ENCODE measurements around the gene PCYT1A.
"Not testable (repeated sequence)": the region's sequence is repeated elsewhere in the genome, so short reads cannot be mapped to it uniquely, and the experiment has no call there.

PCYT1A gene

DNA sequence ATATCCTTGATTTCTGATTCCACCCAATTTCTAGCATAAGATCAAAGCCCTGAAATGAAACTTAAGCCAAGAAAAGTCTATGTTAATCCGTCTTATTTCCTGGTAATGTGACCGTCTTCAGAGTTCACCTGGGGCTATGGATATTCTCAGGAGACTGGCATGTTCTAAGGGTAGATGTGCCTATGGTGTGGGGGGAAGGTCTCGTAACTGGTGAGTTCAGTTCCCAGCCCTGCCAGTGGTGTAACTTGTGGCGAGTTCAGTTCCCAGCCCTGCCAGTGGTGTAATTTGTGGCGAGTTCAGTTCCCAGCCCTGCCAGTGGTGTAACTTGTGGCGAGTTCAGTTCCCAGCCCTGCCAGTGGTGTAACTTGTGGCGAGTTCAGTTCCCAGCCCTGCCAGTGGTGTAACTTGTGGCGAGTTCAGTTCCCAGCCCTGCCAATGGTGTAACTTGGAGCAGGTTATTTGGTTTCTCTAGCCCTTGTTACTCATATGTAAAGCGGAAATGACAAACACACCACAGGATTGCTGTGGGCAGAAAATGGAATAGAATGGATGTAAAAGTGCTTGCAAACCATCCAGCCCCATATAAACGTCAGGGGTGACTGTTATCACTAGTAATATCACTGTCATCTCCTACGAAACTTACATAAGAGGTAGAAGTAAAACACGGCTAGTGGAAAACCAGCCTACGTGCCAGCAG, 40.8 kb downstream of the PCYT1A start:
- Histone ChIP-seq H3K79me1 (ENCODE audit: low read length) (no peaks in the 10 kb centered on the region), H3K4me3 (ENCODE audit: low read depth, low read length) (no peak overlapping the region), H3K27ac (ENCODE audit: low read depth, low read length) (no peak overlapping the region), H3K79me2 (ENCODE audit: control insufficient read depth, insufficient read depth, low read length, poor library complexity) (no peaks in the 10 kb centered on the region), H2BK120ac (ENCODE audit: insufficient read depth, low read length, poor library complexity) (no peak overlapping the region), H2AK5ac (ENCODE audit: low read length) (no peak overlapping the region), H3K9ac (ENCODE audit: low read length) (no peak overlapping the region), H4K8ac (ENCODE audit: low read depth, low read length) (no peak overlapping the region), H3K27me3 (ENCODE audit: insufficient read depth, low read length) (no peaks in the 10 kb centered on the region), H2BK5ac (ENCODE audit: low read depth, low read length, poor library complexity) (no peak overlapping the region), H3K23ac (ENCODE audit: low read length) (no peak overlapping the region), H3K14ac (ENCODE audit: low read length) (no peak overlapping the region), H3K4ac (ENCODE audit: low read depth, low read length) (no peak overlapping the region), H3K36me3 (ENCODE audit: control insufficient read depth in 1 of 2, insufficient read depth in 2 of 2, low read length in 2 of 2) (peaks cover 17 to 33% of the 10 kb centered on the region in 2 experiments), H3K9me3 (ENCODE audit: insufficient read depth, low read depth, low read length) (no peaks in the 10 kb centered on the region), H2BK12ac (ENCODE audit: low read length) (no peak overlapping the region), H3K4me2 (ENCODE audit: low read length) (no peak overlapping the region), H3K4me1 (ENCODE audit: control insufficient read depth in 1 of 2, insufficient read depth in 2 of 2, low read length in 2 of 2) (no peaks in the 10 kb centered on the region), H2AFZ (ENCODE audit: insufficient read depth, low read length, poor library complexity) (no peak overlapping the region), H4K12ac (ENCODE audit: low read depth, low read length) (no peak overlapping the region), H4K91ac (ENCODE audit: low read depth, low read length) (no peak overlapping the region), H3K18ac (ENCODE audit: low read length) (no peak overlapping the region)
- DNase-seq: no peak
- no CpG with 5 or more reads among the region's 13 CpGs for WGBS (ENCODE audit: extremely low coverage, insufficient coverage, insufficient read length)

DNA sequence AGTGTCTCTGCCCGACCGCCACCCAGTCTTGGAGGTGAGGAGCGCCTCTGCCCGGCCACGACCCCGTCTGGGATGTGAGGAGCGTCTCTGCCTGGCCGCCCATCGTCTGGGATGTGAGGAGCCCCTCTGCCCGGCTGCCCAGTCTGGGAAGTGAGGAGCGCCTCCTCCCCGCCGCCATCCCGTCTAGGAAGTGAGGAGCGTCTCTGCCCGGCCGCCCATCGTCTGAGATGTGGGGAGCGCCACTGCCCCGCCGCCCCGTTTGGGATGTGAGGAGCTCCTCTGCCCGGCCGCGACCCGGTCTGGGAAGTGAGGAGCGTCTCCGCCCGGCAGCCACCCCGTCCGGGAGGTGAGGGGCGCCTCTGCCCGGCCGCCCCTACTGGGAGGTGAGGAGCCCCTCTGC, 43.4 kb downstream of the PCYT1A start:
- H3K27me3 ChIP-seq (ENCODE audit: insufficient read depth, low read length); H4K8ac ChIP-seq (ENCODE audit: low read depth, low read length); H3K18ac ChIP-seq (ENCODE audit: low read length); H3K27ac ChIP-seq (ENCODE audit: low read depth, low read length); H2AK5ac ChIP-seq (ENCODE audit: low read length); H4K91ac ChIP-seq (ENCODE audit: low read depth, low read length); H2BK120ac ChIP-seq (ENCODE audit: insufficient read depth, low read length, poor library complexity); H3K79me2 ChIP-seq (ENCODE audit: control insufficient read depth, insufficient read depth, low read length, poor library complexity); H4K12ac ChIP-seq (ENCODE audit: low read depth, low read length); H2BK5ac ChIP-seq (ENCODE audit: low read depth, low read length, poor library complexity); H3K4me1 ChIP-seq (ENCODE audit: control insufficient read depth in 1 of 2, insufficient read depth in 2 of 2, low read length in 2 of 2); H3K4me2 ChIP-seq (ENCODE audit: low read length); H3K14ac ChIP-seq (ENCODE audit: low read length); H2AFZ ChIP-seq (ENCODE audit: insufficient read depth, low read length, poor library complexity); H3K4ac ChIP-seq (ENCODE audit: low read depth, low read length); H3K23ac ChIP-seq (ENCODE audit: low read length); H2BK12ac ChIP-seq (ENCODE audit: low read length); H3K79me1 ChIP-seq (ENCODE audit: low read length); H3K4me3 ChIP-seq (ENCODE audit: low read depth, low read length); H3K9ac ChIP-seq (ENCODE audit: low read length); H3K9me3 ChIP-seq (ENCODE audit: insufficient read depth, low read depth, low read length); DNase-seq: not testable (repeated sequence)
- peaks cover 21 to 41% of the 10 kb centered on the region in 2 experiments for H3K36me3 ChIP-seq (ENCODE audit: control insufficient read depth in 1 of 2, insufficient read depth in 2 of 2, low read length in 2 of 2)
- WGBS (ENCODE audit: extremely low coverage, insufficient coverage, insufficient read length): no CpG with 5 or more reads among the region's 34 CpGs

- Histone ChIP-seq H2BK5ac (ENCODE audit: low read depth, low read length, poor library complexity) (no peak overlapping the region), H4K8ac (ENCODE audit: low read depth, low read length) (no peak overlapping the region), H3K79me2 (ENCODE audit: control insufficient read depth, insufficient read depth, low read length, poor library complexity) (no peaks in the 10 kb centered on the region), H2AFZ (ENCODE audit: insufficient read depth, low read length, poor library complexity) (no peak overlapping the region), H3K4me2 (ENCODE audit: low read length) (no peak overlapping the region), H2BK12ac (ENCODE audit: low read length) (no peak overlapping the region), H3K4ac (ENCODE audit: low read depth, low read length) (no peak overlapping the region), H4K91ac (ENCODE audit: low read depth, low read length) (no peak overlapping the region), H2AK5ac (ENCODE audit: low read length) (no peak overlapping the region), H2BK120ac (ENCODE audit: insufficient read depth, low read length, poor library complexity) (no peak overlapping the region), H3K79me1 (ENCODE audit: low read length) (no peaks in the 10 kb centered on the region), H3K9me3 (ENCODE audit: insufficient read depth, low read depth, low read length) (no peaks in the 10 kb centered on the region), H4K12ac (ENCODE audit: low read depth, low read length) (no peak overlapping the region), H3K27ac (ENCODE audit: low read depth, low read length) (no peak overlapping the region), H3K14ac (ENCODE audit: low read length) (no peak overlapping the region), H3K18ac (ENCODE audit: low read length) (no peak overlapping the region), H3K4me1 (ENCODE audit: control insufficient read depth in 1 of 2, insufficient read depth in 2 of 2, low read length in 2 of 2) (no peaks in the 10 kb centered on the region), H3K23ac (ENCODE audit: low read length) (peak overlapping the region; percentile 73), H3K9ac (ENCODE audit: low read length) (no peak overlapping the region), H3K4me3 (ENCODE audit: low read depth, low read length) (no peak overlapping the region), H3K36me3 (ENCODE audit: control insufficient read depth in 1 of 2, insufficient read depth in 2 of 2, low read length in 2 of 2) (peaks cover 24 to 44% of the 10 kb centered on the region in 2 experiments), H3K27me3 (ENCODE audit: insufficient read depth, low read length) (no peaks in the 10 kb centered on the region)
- no CpG with 5 or more reads among the region's 8 CpGs for WGBS (ENCODE audit: extremely low coverage, insufficient coverage, insufficient read length)
- no peak for DNase-seq
These were observed 45.8 kb downstream of the PCYT1A start for GRCh38 chr3:196241704-196242103.

DNA sequence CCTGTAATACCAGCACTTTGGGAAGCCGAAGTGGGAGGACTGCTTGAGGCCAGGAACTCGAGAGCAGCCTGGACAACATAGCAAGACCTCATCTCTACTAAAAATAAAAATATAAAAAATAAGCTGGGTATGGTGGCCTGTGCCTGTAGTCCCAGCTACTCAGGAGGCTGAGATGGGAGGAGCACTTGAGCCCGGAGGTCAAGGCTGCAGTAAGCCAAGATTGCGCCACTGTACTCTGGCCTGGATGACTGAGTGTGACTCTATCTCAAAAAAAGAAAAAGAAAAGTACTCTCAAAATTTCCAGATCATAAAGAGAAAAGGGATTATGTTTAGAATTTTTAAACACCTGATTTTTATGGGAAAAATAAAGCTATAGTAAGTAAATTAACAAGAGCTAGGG, 47.1 kb downstream of the PCYT1A start:
- no peaks in the 10 kb centered on the region for H3K79me2 ChIP-seq (ENCODE audit: control insufficient read depth, insufficient read depth, low read length, poor library complexity)
- H2BK12ac ChIP-seq (ENCODE audit: low read length): no peak overlapping the region
- no peak for DNase-seq
- H3K27me3 ChIP-seq (ENCODE audit: insufficient read depth, low read length): no peaks in the 10 kb centered on the region
- peaks cover 22 to 38% of the 10 kb centered on the region in 2 experiments for H3K36me3 ChIP-seq (ENCODE audit: control insufficient read depth in 1 of 2, insufficient read depth in 2 of 2, low read length in 2 of 2)
- H3K14ac ChIP-seq (ENCODE audit: low read length): no peak overlapping the region
- no peak overlapping the region for H3K27ac ChIP-seq (ENCODE audit: low read depth, low read length)
- H2AK5ac ChIP-seq (ENCODE audit: low read length): no peak overlapping the region
- no peaks in the 10 kb centered on the region for H3K9me3 ChIP-seq (ENCODE audit: insufficient read depth, low read depth, low read length)
- H3K4me1 ChIP-seq (ENCODE audit: control insufficient read depth in 1 of 2, insufficient read depth in 2 of 2, low read length in 2 of 2): no peaks in the 10 kb centered on the region
- WGBS (ENCODE audit: extremely low coverage, insufficient coverage, insufficient read length): no CpG with 5 or more reads among the region's 4 CpGs
- H3K4ac ChIP-seq (ENCODE audit: low read depth, low read length): no peak overlapping the region
- H3K9ac ChIP-seq (ENCODE audit: low read length): no peak overlapping the region
- H3K18ac ChIP-seq (ENCODE audit: low read length): no peak overlapping the region
- H3K4me2 ChIP-seq (ENCODE audit: low read length): no peak overlapping the region
- no peak overlapping the region for H4K91ac ChIP-seq (ENCODE audit: low read depth, low read length)
- H4K8ac ChIP-seq (ENCODE audit: low read depth, low read length): no peak overlapping the region
- H2BK5ac ChIP-seq (ENCODE audit: low read depth, low read length, poor library complexity): no peak overlapping the region
- no peaks in the 10 kb centered on the region for H3K79me1 ChIP-seq (ENCODE audit: low read length)
- H4K12ac ChIP-seq (ENCODE audit: low read depth, low read length): no peak overlapping the region
- H2BK120ac ChIP-seq (ENCODE audit: insufficient read depth, low read length, poor library complexity): no peak overlapping the region
- no peak overlapping the region for H3K23ac ChIP-seq (ENCODE audit: low read length)
- H2AFZ ChIP-seq (ENCODE audit: insufficient read depth, low read length, poor library complexity): no peak overlapping the region
- H3K4me3 ChIP-seq (ENCODE audit: low read depth, low read length): no peak overlapping the region
